Sigmoid colon (tissue), 7 donors: ENCODE data around the gene P4HA3. TPM values are rescaled to one million over a fixed set of nuclear protein-coding genes. Genes with fewer than 3 reads are reported as not detected.

ENCODE experiments used
- DNase-seq: peaks from one replicate; pipeline ENCODE4 v3.0.0-alpha.2; 2019
- H3K27ac ChIP-seq, 4 donors: fragments of 200-600 bp; sonication (generic); one replicate each; pipeline ENCODE4 v1.5.1; 2016 to 2019; ENCODE audit warnings: mild to moderate bottlenecking in 1 of 4
- H3K27me3 ChIP-seq, 3 donors: fragments of 200-600 bp; sonication (generic); one replicate each; pipeline ENCODE4 v1.5.1; 2019; ENCODE audit warnings: mild to moderate bottlenecking in 1 of 3
- H3K36me3 ChIP-seq, 4 donors: fragments of 200-600 bp; sonication (generic); one replicate each; pipeline ENCODE4 v1.5.1; 2016 to 2019
- H3K4me1 ChIP-seq, 4 donors: fragments of 200-600 bp; sonication (generic); one replicate each; pipeline ENCODE4 v1.5.1; 2017 to 2019
- H3K4me3 ChIP-seq, 4 donors: fragments of 200-600 bp; sonication (generic); one replicate each; pipeline ENCODE4 v1.5.1; 2017 to 2019; ENCODE audit warnings: mild to moderate bottlenecking in 2 of 4, moderate library complexity in 1 of 4
- H3K9me3 ChIP-seq, 4 donors: fragments of 200-600 bp in 3 of 4; sonication (generic) in 3 of 4; one replicate each; pipeline versions ENCODE4 v1.5.1 to v1.6.1; 2013 to 2019
- CTCF ChIP-seq, 4 experiments: fragments of 450-650 bp in 3 of 4; fragments of 200-600 bp in 1 of 4; IDR thresholded peaks; one replicate each; pipeline ENCODE4 v1.5.1; 2016 to 2019; ENCODE audit warnings: antibody characterized with exemption in 4 of 4, mild to moderate bottlenecking in 3 of 4, moderate library complexity in 2 of 4
- EP300 ChIP-seq, 4 donors: sonication (generic); formaldehyde crosslinking; IDR thresholded peaks; one replicate each; pipeline ENCODE4 v1.6.1; 2017; ENCODE audit warnings: antibody characterized with exemption in 4 of 4
- POLR2A ChIP-seq, 2 donors: fragments of 450-650 bp; IDR thresholded peaks; one replicate each; pipeline ENCODE4 v1.6.1; 2016; ENCODE audit warnings: antibody characterized with exemption in 2 of 2, mild to moderate bottlenecking in 2 of 2, moderate library complexity in 2 of 2
- POLR2AphosphoS5 ChIP-seq, 4 donors: sonication (generic); formaldehyde crosslinking; IDR thresholded peaks; one replicate each; pipeline ENCODE4 v1.6.1; 2017; ENCODE audit warnings: antibody characterized with exemption in 4 of 4
- WGBS, 2 donors: extraction: QIAGEN DNeasy Blood & Tissue Kit; methylation state at CpG; one replicate each; pipeline ENCODE4 v1.1.7; 2013; 5-methylcytosine and 5-hydroxymethylcytosine counted together
- intact Hi-C: fragments of 100-400 bp; cut with DNase I; formaldehyde crosslinking; loops from one replicate; pipeline ENCODE4 v1.15.1; 2023
- polyA plus RNA-seq, 3 donors: library from polyadenylated mRNA; stranded (reverse); fragments of 200-250 nt; gene quantifications; one replicate each; pipeline ENCODE4 v1.2.3, GENCODE V29; 2013
- small RNA-seq, 3 donors: library from RNA; depleted of rRNA; stranded (forward); fragments of <200 nt; gene quantifications; one replicate each; pipeline ENCODE3, GENCODE V24; 2016
- total RNA-seq, 4 donors: library from RNA; depleted of rRNA; stranded (reverse); fragments of >200 nt; gene quantifications; one replicate each; pipeline ENCODE4 v1.1.0, GENCODE V29; 2016
- donor health status: healthy with polysubstance abuse.
- donor health status: Bipolar disorder and iron deficiency.
- donor health status: healthy.

The P4HA3 gene
- total and polyA plus RNA-seq, 7 donors: 0.29 to 11.9 (median 1.1) TPM; not detected in 2

- no peak overlapping the region for H3K27ac ChIP-seq
- DNase-seq: no peak
- no peak for TF ChIP-seq EP300 (IDR thresholded peaks at IDR 0.05)
- TF ChIP-seq CTCF (IDR thresholded peaks at IDR 0.05): no peak
- TF ChIP-seq POLR2A (IDR thresholded peaks at IDR 0.05): no peak
- no peak for TF ChIP-seq POLR2AphosphoS5 (IDR thresholded peaks at IDR 0.05)
- H3K4me3 ChIP-seq: no peak overlapping the region
- H3K27me3 ChIP-seq: no peaks in the 10 kb centered on the region
- H3K4me1 ChIP-seq: no peaks in the 10 kb centered on the region
- WGBS, 2 donors: 81 to 90% methylated on average over 1 of the region's 1 CpG
- H3K36me3 ChIP-seq: peaks cover 0 to 5% (median 0%) of the 10 kb centered on the region in 4 donors
- intact Hi-C loops: no loop called here
- no peaks in the 10 kb centered on the region for H3K9me3 ChIP-seq
Observed at GRCh38 chr11:74221816-74222215, 89.6 kb downstream of the P4HA3 start.

- no peak for DNase-seq
- Histone ChIP-seq H3K36me3 (peaks cover 0 to 5% (median 0%) of the 10 kb centered on the region in 4 donors), H3K9me3 (no peaks in the 10 kb centered on the region), H3K4me1 (no peaks in the 10 kb centered on the region), H3K27ac (no peak overlapping the region), H3K4me3 (no peak overlapping the region), H3K27me3 (no peaks in the 10 kb centered on the region)
- intact Hi-C loops: no loop called here
- TF ChIP-seq EP300 (IDR thresholded peaks at IDR 0.05): no peak
- TF ChIP-seq POLR2A (IDR thresholded peaks at IDR 0.05): no peak
- 93 to 95% methylated on average over 1 of the region's 1 CpG for WGBS, 2 donors
Observed at GRCh38 chr11:74220376-74220775, 91.1 kb downstream of the P4HA3 start.

Small RNAs within 50 kb of the gene (small RNA-seq; reads per million reads assigned to genes)
- gene RF00409: 0 reads per million in 3 donors

Other genes with a start within 250 kb of the P4HA3 start
- 10 to 100 TPM; 12.1 to 29.1 (median 19.7) TPM for gene C2CD3, start 140.6 kb downstream of the P4HA3 start, total RNA-seq
- gene C2CD3, start 140.6 kb downstream of the P4HA3 start, polyA plus RNA-seq: 10 to 100 TPM in 1 of 3 donors, 1 to 10 TPM in 2; 6.9 to 17.2 (median 7.2) TPM
- 10 to 100 TPM; 17.7 to 21.9 (median 19.5) TPM for gene PPME1, start 140.4 kb downstream of the P4HA3 start, total RNA-seq
- gene PPME1, start 140.4 kb downstream of the P4HA3 start, polyA plus RNA-seq: 10 to 100 TPM; 10.8 to 22.7 (median 18.7) TPM
- 10 to 100 TPM in 1 of 4 donors, 1 to 10 TPM in 3; 7.6 to 13.4 (median 8.9) TPM for gene PGM2L1, start 86.8 kb upstream of the P4HA3 start, total RNA-seq
- 1 to 10 TPM; 1.2 to 5.4 (median 2.8) TPM for gene PGM2L1, start 86.8 kb upstream of the P4HA3 start, polyA plus RNA-seq
- gene KCNE3, start 155.9 kb upstream of the P4HA3 start, total RNA-seq: 10 to 100 TPM in 1 of 4 donors, 1 to 10 TPM in 3; 5.4 to 12.5 (median 6.8) TPM
- 10 to 100 TPM in 2 of 3 donors, 1 to 10 TPM in 1; 9.6 to 30.1 (median 22.0) TPM for gene KCNE3, start 155.9 kb upstream of the P4HA3 start, polyA plus RNA-seq
- gene LIPT2, start 182.1 kb upstream of the P4HA3 start, total RNA-seq: 1 to 10 TPM; 3.2 to 3.9 (median 3.8) TPM
- 1 to 10 TPM; 1.2 to 2.5 (median 2.1) TPM for gene LIPT2, start 182.1 kb upstream of the P4HA3 start, polyA plus RNA-seq